HEK293 (cell line): ENCODE results near the gene TFPT.

ENCODE experiments used
- FEZF1 ChIP-seq: fragments of 450-650 bp; formaldehyde crosslinking; IDR thresholded peaks from 2 replicates; pipeline ENCODE4 v1.5.1; 2016; ENCODE audit warnings: missing biosample characterization, missing genetic modification characterization
- GLIS1 ChIP-seq: fragments of 450-650 bp; formaldehyde crosslinking; IDR thresholded peaks from 2 replicates; pipeline ENCODE4 v1.5.1; 2016; ENCODE audit warnings: missing biosample characterization, missing genetic modification characterization
- IKZF3 ChIP-seq: fragments of 450-650 bp; IDR thresholded peaks from 2 replicates; pipeline ENCODE4 v1.5.0; 2018; ENCODE audit warnings: missing biosample characterization, mild to moderate bottlenecking, missing genetic modification characterization, moderate library complexity
- PRDM1 ChIP-seq: fragments of 450-650 bp; formaldehyde crosslinking; IDR thresholded peaks from 2 replicates; pipeline ENCODE4; 2016; ENCODE audit warnings: missing biosample characterization, missing genetic modification characterization
- TRIM28 ChIP-seq: IDR thresholded peaks from 2 replicates; pipeline ENCODE4 v1.6.1; 2011; ENCODE audit warnings: low read length, control low read depth, borderline replicate concordance
- YY1 ChIP-seq: fragments of 450-650 bp; formaldehyde crosslinking; IDR thresholded peaks from 2 replicates; pipeline ENCODE4 v1.5.1; 2018; ENCODE audit warnings: missing biosample characterization, missing genetic modification characterization
- YY2 ChIP-seq: fragments of 450-650 bp; formaldehyde crosslinking; IDR thresholded peaks from 2 replicates; pipeline ENCODE4 v1.5.1; 2016; ENCODE audit warnings: missing biosample characterization, missing genetic modification characterization
- ZBTB1 ChIP-seq: fragments of 450-650 bp; formaldehyde crosslinking; IDR thresholded peaks from 2 replicates; pipeline ENCODE4 v1.5.1; 2016; ENCODE audit warnings: missing biosample characterization, missing genetic modification characterization
- ZBTB8A ChIP-seq: fragments of 450-650 bp; formaldehyde crosslinking; IDR thresholded peaks from 2 replicates; pipeline ENCODE4 v1.5.1; 2016; ENCODE audit warnings: missing biosample characterization, missing genetic modification characterization
- ZNF10 ChIP-seq: fragments of 450-650 bp; formaldehyde crosslinking; IDR thresholded peaks from 2 replicates; pipeline ENCODE4 v1.5.1; 2017; ENCODE audit warnings: missing biosample characterization, missing genetic modification characterization
- ZNF112 ChIP-seq: fragments of 450-650 bp; formaldehyde crosslinking; IDR thresholded peaks from 2 replicates; pipeline ENCODE4 v1.5.0; 2017; ENCODE audit warnings: missing biosample characterization, missing genetic modification characterization
- ZNF114 ChIP-seq: fragments of 450-650 bp; formaldehyde crosslinking; IDR thresholded peaks from 2 replicates; pipeline ENCODE4 v1.5.0; 2017; ENCODE audit warnings: missing biosample characterization, missing genetic modification characterization
- ZNF155 ChIP-seq: fragments of 450-650 bp; formaldehyde crosslinking; IDR thresholded peaks from 2 replicates; pipeline ENCODE4 v1.5.1; 2016; ENCODE audit warnings: missing biosample characterization, missing genetic modification characterization
- ZNF16 ChIP-seq: fragments of 450-650 bp; formaldehyde crosslinking; IDR thresholded peaks from 2 replicates; pipeline ENCODE4 v1.5.1; 2016; ENCODE audit warnings: low read depth, missing biosample characterization, missing genetic modification characterization
- ZNF211 ChIP-seq: fragments of 450-650 bp; formaldehyde crosslinking; IDR thresholded peaks from 2 replicates; pipeline ENCODE4 v1.5.1; 2016; ENCODE audit warnings: low read depth, missing biosample characterization, missing genetic modification characterization
- ZNF23 ChIP-seq: fragments of 450-650 bp; formaldehyde crosslinking; IDR thresholded peaks from 2 replicates; pipeline ENCODE4 v1.5.1; 2016; ENCODE audit warnings: missing biosample characterization, missing genetic modification characterization, borderline replicate concordance
- ZNF24 ChIP-seq: fragments of 450-650 bp; formaldehyde crosslinking; IDR thresholded peaks from 2 replicates; pipeline ENCODE4 v1.5.1; 2016; ENCODE audit warnings: missing biosample characterization, missing genetic modification characterization
- ZNF274 ChIP-seq, 2 experiments: fragments of 200-500 bp in 1 of 2; fragments of 450-650 bp in 1 of 2; sonication (Bioruptor generic) in 1 of 2; formaldehyde crosslinking in 1 of 2; IDR thresholded peaks; 2 replicates each; pipeline versions ENCODE4 v1.5.1 to v1.6.1; 2014 to 2016; ENCODE audit warnings: borderline replicate concordance in 1 of 2, inconsistent platforms in 1 of 2, low read length in 1 of 2, missing biosample characterization in 1 of 2, missing genetic modification characterization in 1 of 2
- ZNF280C ChIP-seq: fragments of 450-650 bp; formaldehyde crosslinking; IDR thresholded peaks from 2 replicates; pipeline ENCODE4 v1.5.1; 2016; ENCODE audit warnings: missing biosample characterization, missing genetic modification characterization
- ZNF335 ChIP-seq: fragments of 450-650 bp; formaldehyde crosslinking; conservative IDR thresholded peaks from 2 replicates; pipeline ENCODE4 v1.5.1; 2016; ENCODE audit warnings: missing biosample characterization, missing genetic modification characterization
- ZNF391 ChIP-seq: fragments of 450-650 bp; formaldehyde crosslinking; IDR thresholded peaks from 2 replicates; pipeline ENCODE4 v1.5.1; 2016; ENCODE audit warnings: low read depth, missing biosample characterization, missing genetic modification characterization, borderline replicate concordance
- ZNF416 ChIP-seq: fragments of 450-650 bp; formaldehyde crosslinking; IDR thresholded peaks from 2 replicates; pipeline ENCODE4 v1.5.1; 2016; ENCODE audit warnings: missing biosample characterization, missing genetic modification characterization
- ZNF48 ChIP-seq: fragments of 450-650 bp; formaldehyde crosslinking; IDR thresholded peaks from 2 replicates; pipeline ENCODE4 v1.5.1; 2016; ENCODE audit warnings: missing biosample characterization, missing genetic modification characterization
- ZNF521 ChIP-seq: fragments of 450-650 bp; formaldehyde crosslinking; IDR thresholded peaks from 2 replicates; pipeline ENCODE4 v1.5.1; 2017; ENCODE audit warnings: missing biosample characterization, mild to moderate bottlenecking, missing genetic modification characterization
- ZNF549 ChIP-seq: fragments of 450-650 bp; IDR thresholded peaks from 2 replicates; pipeline ENCODE4 v1.5.1; 2018; ENCODE audit warnings: missing biosample characterization, missing genetic modification characterization, mild to moderate bottlenecking, inconsistent platforms, moderate library complexity
- ZNF555 ChIP-seq: fragments of 450-650 bp; formaldehyde crosslinking; conservative IDR thresholded peaks from 2 replicates; pipeline ENCODE4 v1.5.1; 2017; ENCODE audit warnings: missing biosample characterization, mild to moderate bottlenecking, missing genetic modification characterization, inconsistent platforms
- ZNF654 ChIP-seq: fragments of 450-650 bp; formaldehyde crosslinking; IDR thresholded peaks from 2 replicates; pipeline ENCODE4 v1.5.1; 2016; ENCODE audit warnings: low read depth, missing biosample characterization, missing genetic modification characterization
- ZNF692 ChIP-seq: fragments of 450-650 bp; formaldehyde crosslinking; IDR thresholded peaks from 2 replicates; pipeline ENCODE4 v1.5.1; 2016; ENCODE audit warnings: missing biosample characterization, missing genetic modification characterization
- ZNF707 ChIP-seq: fragments of 450-650 bp; formaldehyde crosslinking; IDR thresholded peaks from 2 replicates; pipeline ENCODE4 v1.5.1; 2016; ENCODE audit warnings: missing biosample characterization, missing genetic modification characterization
- ZNF747 ChIP-seq: fragments of 450-650 bp; formaldehyde crosslinking; IDR thresholded peaks from 2 replicates; pipeline ENCODE4 v1.5.1; 2016; ENCODE audit warnings: missing biosample characterization, missing genetic modification characterization
- ZSCAN18 ChIP-seq: fragments of 450-650 bp; formaldehyde crosslinking; IDR thresholded peaks from 2 replicates; pipeline ENCODE4 v1.5.1; 2016; ENCODE audit warnings: missing biosample characterization, missing genetic modification characterization
- TF ChIP-seq, protein P1 (sequence below): fragments of 450-650 bp; formaldehyde crosslinking; optimal IDR thresholded peaks from 2 replicates; pipeline ENCODE3; 2016; ENCODE audit warnings: missing biosample characterization, mild to moderate bottlenecking, missing genetic modification characterization
- TF ChIP-seq, protein P2 (sequence below): fragments of 450-650 bp; formaldehyde crosslinking; IDR thresholded peaks from 2 replicates; pipeline ENCODE4 v1.5.1; 2017; ENCODE audit warnings: missing biosample characterization, missing genetic modification characterization

TFPT gene

DNA sequence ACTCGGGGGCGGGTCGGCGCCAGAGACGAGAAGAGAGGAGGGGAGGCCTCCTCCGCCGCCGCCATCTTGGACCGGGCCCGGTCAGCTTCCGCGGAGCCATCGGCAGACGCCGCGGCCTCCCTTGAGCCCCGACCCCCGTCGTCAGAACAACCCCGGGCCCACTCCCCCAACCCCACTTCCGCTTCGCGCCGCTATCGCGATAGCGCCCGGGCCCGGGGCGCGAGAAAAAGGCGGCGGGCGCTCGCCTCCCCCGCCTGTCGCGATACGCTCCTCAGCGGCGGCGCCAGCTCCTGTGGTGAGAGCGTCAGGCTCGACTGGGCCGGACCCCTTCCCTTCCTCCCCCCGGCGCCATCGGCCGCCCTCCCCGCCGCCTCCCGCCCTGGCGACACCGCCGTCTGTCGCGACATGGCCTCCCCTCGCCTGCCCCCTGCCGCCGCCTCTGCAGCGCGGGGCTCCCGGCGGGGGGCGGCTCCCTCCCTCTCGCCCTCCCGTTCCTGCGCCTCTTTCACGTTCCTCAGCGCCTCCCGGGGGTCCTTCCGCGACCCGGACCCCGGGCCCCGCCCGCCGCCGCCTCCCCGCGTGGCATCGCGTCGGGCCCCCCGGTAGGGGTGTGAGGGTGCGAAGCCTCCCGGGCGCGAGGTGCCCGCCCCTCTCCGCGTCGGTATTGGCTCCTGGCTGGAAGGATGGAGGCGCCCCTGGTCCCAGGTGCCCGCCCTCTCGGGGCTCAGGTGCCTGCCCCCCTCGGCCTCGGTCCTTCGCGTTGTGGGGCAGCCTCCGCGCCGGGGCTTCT lies 22.4 kb upstream of the TFPT start, which contains the start of gene CNOT3 (continued):
- TF ChIP-seq ZNF747 (tag by site-specific recombination) (no peak), ZNF521 (no peak), ZNF692 (tag by site-specific recombination) (no peak; the same call in 1 of the 2 replicates), ZNF549 (no peak), YY2 (tag by site-specific recombination) (peak; percentile 80), ZNF707 (tag by site-specific recombination) (no peak), ZBTB8A (tag by site-specific recombination) (no peak), ZNF274 (IDR thresholded peaks at IDR 0.05; ENCODE audit: low read length) (no peak), ZNF274 (tag by site-specific recombination; IDR thresholded peaks at IDR 0.05; ENCODE audit: borderline replicate concordance) (no peak), ZNF335 (tag by site-specific recombination) (peak; percentile 65), ZNF654 (tag by site-specific recombination) (no peak), ZNF555 (no peak), ZNF24 (tag by site-specific recombination) (no peak), GLIS1 (tag by site-specific recombination) (peak; percentile 87), ZNF211 (tag by site-specific recombination) (no peak), ZNF23 (tag by site-specific recombination) (no peak), ZBTB1 (no peak), YY1 (tag by site-specific recombination) (peak; percentile 82), IKZF3 (tag by site-specific recombination) (no peak), ZNF280C (tag by site-specific recombination) (no peak), ZNF416 (tag by site-specific recombination) (no peak), ZNF10 (no peak), ZNF114 (no peak), PRDM1 (tag by site-specific recombination) (no peak), FEZF1 (no peak), ZNF155 (tag by site-specific recombination) (no peak), ZSCAN18 (tag by site-specific recombination) (no peak), ZNF391 (tag by site-specific recombination) (no peak), ZNF48 (tag by site-specific recombination) (no peak), ZNF16 (tag by site-specific recombination) (no peak), TRIM28 (no peak), ZNF112 (tag by site-specific recombination) (no peak)
- TF ChIP-seq, protein P1, sequence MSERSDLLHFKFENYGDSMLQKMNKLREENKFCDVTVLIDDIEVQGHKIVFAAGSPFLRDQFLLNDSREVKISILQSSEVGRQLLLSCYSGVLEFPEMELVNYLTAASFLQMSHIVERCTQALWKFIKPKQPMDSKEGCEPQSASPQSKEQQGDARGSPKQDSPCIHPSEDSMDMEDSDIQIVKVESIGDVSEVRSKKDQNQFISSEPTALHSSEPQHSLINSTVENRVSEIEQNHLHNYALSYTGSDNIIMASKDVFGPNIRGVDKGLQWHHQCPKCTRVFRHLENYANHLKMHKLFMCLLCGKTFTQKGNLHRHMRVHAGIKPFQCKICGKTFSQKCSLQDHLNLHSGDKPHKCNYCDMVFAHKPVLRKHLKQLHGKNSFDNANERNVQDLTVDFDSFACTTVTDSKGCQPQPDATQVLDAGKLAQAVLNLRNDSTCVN (tag by site-specific recombination): no peak
- TF ChIP-seq, protein P2, sequence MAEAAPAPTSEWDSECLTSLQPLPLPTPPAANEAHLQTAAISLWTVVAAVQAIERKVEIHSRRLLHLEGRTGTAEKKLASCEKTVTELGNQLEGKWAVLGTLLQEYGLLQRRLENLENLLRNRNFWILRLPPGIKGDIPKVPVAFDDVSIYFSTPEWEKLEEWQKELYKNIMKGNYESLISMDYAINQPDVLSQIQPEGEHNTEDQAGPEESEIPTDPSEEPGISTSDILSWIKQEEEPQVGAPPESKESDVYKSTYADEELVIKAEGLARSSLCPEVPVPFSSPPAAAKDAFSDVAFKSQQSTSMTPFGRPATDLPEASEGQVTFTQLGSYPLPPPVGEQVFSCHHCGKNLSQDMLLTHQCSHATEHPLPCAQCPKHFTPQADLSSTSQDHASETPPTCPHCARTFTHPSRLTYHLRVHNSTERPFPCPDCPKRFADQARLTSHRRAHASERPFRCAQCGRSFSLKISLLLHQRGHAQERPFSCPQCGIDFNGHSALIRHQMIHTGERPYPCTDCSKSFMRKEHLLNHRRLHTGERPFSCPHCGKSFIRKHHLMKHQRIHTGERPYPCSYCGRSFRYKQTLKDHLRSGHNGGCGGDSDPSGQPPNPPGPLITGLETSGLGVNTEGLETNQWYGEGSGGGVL (tag by site-specific recombination): 0 out of 2 replicates have a peak, but pooled peaks have one; percentile 13
